Tibial nerve (tissue), 3 donors: ENCODE data around the gene EFNB1.

ENCODE experiments used
- POLR2A ChIP-seq, 2 donors: fragments of 450-650 bp; IDR thresholded peaks; one replicate each; pipeline ENCODE4 v1.6.1; 2017; ENCODE audit warnings: antibody characterized with exemption in 2 of 2, mild to moderate bottlenecking in 2 of 2, moderate library complexity in 2 of 2
- TF ChIP-seq, protein P1 (sequence below), 5 experiments: fragments of 200-600 bp in 3 of 5; fragments of 450-650 bp in 2 of 5; sonication (generic) in 3 of 5; IDR thresholded peaks; one replicate each; pipeline ENCODE4 v1.5.1; 2016 to 2019; ENCODE audit warnings: antibody characterized with exemption in 5 of 5, mild to moderate bottlenecking in 3 of 5, moderate library complexity in 2 of 5

GRCh38 chrX:68874076-68874475 lies 45.3 kb downstream of the EFNB1 start:
- TF ChIP-seq, protein P1, sequence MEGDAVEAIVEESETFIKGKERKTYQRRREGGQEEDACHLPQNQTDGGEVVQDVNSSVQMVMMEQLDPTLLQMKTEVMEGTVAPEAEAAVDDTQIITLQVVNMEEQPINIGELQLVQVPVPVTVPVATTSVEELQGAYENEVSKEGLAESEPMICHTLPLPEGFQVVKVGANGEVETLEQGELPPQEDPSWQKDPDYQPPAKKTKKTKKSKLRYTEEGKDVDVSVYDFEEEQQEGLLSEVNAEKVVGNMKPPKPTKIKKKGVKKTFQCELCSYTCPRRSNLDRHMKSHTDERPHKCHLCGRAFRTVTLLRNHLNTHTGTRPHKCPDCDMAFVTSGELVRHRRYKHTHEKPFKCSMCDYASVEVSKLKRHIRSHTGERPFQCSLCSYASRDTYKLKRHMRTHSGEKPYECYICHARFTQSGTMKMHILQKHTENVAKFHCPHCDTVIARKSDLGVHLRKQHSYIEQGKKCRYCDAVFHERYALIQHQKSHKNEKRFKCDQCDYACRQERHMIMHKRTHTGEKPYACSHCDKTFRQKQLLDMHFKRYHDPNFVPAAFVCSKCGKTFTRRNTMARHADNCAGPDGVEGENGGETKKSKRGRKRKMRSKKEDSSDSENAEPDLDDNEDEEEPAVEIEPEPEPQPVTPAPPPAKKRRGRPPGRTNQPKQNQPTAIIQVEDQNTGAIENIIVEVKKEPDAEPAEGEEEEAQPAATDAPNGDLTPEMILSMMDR (IDR thresholded peaks at IDR 0.05): no peak
- TF ChIP-seq POLR2A (IDR thresholded peaks at IDR 0.05): no peak
